GM19023 (cell line): ENCODE data around the gene UBASH3B.

Experiments
- ATAC-seq: cut with Tn5 transposase; IDR thresholded peaks from one replicate; pipeline ENCODE4 v1.9.1; 2021; ENCODE audit warnings: mild to moderate bottlenecking, moderate library complexity; ENCODE audit not compliant: unreplicated experiment

Gene UBASH3B

GRCh38 chr11:122706291-122707088 lies 51.0 kb downstream of the UBASH3B start:
- ATAC-seq = no peak

DNA sequence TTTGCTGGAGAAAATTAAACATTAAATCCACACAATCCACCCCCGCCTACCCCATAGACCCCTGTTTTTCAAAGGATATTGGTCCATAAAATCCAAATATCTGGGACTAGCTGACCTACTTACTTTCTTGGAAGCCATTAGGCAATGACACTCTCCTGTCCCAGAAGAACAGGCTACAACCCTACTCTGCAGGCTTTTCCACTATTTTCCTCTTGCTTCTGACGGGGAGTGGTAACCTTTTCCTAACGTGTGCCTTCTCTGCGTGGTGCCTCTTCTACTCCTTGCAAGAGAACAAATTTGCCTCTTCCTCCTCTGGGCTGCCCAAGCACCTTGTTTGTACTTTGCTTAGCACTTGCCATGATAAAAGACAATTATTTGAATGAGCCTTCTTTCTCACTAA lies 51.6 kb downstream of the UBASH3B start:
- no peak for ATAC-seq

- no peak for ATAC-seq
Observed at GRCh38 chr11:122707901-122708300, 52.4 kb downstream of the UBASH3B start.

GRCh38 chr11:122709039-122709760 lies 53.7 kb downstream of the UBASH3B start:
- ATAC-seq = no peak

DNA sequence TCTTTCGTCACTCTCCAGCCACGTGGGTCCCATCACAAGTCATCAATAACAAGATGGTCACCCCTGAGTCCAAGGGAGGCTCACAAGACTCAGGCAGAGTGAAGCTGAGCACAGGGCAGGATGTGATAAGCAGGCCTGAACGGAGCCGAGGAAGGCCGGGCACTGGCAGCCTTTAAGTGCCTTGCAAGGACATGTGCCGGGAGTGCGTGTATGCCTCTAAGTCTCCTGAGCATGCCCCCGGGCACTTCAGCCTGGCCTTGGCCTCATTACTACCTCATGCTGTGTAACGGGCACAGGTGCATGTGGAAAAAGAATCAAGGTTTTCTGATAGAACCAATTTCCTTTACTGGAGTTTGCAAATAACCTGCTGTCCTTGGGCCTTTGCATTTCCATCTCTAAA lies 55.8 kb downstream of the UBASH3B start:
- ATAC-seq = no peak

GRCh38 chr11:122711831-122712381 lies 56.4 kb downstream of the UBASH3B start:
- no peak for ATAC-seq

DNA sequence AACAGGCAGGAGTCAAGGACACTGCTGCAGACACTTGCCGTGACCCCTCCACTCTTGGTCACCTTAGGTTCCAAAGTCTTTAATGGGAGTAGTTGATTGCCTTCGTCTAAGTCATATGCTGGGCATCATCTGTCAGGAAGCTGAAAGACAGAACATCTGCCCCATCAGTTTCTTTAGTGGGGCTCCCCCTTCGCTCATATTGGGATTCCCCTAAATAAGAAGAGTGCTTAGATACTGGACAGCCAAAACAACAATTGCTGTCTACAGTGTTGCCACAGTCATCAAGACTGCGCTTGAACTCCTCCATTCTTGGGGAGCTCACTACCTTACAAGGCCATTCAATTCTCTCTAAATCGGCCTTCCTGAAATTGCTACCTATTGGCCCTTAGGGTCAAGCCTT lies 58.5 kb downstream of the UBASH3B start:
- ATAC-seq = peak; percentile 48

GRCh38 chr11:122714484-122714883 lies 59.0 kb downstream of the UBASH3B start:
- ATAC-seq = no peak

DNA sequence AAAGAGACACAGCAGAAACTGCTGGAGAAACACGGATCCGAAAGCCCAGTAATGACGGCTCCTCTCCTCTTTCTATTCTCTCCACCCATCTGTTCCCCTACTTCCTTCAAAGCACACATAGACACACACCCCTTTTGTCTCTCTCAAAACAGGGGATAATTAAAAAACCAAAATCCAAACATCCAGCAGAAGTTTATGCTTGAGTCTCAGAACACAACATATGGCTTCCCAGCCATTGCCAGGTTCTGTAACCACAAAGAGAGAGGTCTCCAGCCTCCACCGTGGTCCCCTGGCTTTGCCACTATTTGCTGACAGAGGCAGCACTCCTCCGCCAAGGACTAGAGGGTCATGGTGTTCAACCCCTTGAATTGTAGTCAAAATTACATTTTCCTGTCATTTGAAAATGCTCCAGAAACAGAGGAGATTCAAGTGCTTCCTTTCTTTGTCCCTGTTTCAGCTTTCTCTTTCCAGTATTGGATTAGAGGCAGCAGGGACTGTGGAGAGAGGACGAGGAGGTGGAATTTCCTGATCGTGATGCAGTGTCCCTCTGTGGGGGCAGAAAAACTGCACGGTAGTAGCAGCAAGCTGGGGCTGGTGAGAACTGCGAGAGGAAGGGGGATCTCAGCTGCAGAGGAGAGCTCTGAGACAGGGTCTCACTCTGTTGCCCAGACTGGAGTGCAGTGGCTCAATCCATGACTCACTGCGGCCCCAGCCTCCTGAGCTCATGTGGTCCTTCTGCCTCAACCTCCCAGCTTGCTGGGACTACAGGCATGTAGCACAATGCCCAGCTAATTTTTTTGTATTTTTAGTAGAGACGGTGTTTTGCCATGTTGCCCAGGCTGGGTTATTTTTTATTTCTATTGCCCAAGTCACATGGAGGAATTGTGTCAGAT lies 60.3 kb downstream of the UBASH3B start:
- ATAC-seq = no peak

DNA sequence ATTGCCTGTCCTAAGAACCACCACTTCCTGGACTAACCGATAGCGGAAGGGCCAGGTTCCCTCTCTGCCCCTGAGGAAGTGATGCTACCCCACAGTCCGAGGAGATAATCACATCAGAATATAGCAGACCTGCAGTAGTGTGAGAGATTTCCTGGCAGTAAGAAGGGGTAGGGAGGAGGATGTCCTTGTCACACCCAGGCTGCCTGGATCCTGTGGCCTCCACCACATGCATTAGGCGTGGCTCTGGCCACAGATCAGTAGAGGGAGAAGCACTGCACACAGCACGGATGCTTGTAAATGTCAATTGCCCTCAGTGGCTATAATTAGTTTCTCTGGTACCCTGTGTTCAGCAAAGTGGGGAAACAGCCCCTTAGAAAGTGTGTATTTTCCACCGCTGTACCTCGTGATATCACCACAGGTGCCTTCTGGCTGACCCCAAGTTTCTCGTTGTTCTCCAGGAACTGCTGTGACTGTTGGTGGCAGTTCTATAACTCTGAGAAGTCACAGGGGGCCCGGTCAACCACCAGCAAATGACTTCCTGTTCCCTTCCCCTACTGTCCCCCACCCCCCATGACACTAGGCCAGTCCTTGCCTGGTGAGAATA lies 61.8 kb downstream of the UBASH3B start:
- peak; percentile 74 for ATAC-seq

- no peak for ATAC-seq
Observed at GRCh38 chr11:122720107-122720881, 64.8 kb downstream of the UBASH3B start.

DNA sequence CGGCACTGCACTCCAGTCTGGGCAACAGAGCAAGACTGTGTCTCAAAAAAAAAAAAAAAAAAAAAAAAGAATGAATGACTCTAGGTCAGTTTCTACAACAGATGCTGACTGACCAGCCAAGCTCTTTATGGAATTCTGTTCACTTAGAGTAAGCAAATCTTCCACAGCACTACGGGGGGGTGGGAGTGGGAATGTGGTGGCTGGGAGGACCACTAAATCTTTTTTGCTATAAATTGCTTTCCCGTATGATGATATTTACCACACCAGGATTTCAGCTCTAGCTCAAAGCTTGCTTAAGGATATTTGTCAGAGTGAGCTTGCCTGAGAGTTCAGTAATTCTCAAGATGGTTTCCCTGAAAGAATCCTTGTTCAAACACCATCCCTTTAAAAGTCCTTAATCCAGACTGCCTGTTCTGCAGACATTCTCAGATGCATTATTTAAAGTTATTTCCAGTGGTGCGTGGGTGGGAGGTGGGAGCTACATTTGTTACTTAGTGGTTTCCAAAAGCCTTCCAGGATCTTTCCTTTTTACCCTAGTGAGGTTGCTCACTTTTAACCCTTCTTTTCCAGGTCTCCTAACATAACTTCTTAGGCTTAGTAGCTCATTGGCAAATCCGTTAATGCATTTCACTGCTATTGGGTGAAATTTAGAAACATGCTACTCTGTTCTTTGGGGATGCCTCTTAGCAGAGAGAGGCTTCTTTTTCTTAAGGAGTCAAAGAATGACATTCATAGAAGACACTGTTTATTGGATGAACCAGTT lies 65.9 kb downstream of the UBASH3B start:
- ATAC-seq = no peak

GRCh38 chr11:122721964-122722266 lies 66.4 kb downstream of the UBASH3B start:
- ATAC-seq = no peak

DNA sequence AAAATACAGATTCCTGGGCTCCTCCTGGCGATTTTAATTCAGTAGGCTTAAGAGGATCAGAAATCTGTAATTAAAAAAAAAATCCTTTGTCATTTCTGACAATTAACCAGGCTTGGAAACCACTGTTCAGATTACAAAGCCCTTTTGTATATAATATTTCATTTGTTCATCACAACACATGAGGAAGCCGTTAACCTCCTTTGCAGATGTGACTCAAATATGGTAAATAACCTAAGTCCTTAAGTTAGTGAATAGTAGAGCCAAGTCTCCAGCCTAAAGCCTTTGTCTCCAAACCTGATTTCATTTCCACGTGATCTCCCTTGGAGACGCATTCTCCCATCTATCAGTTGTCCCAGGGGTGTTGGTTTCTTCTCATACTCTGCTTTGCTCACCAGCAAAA lies 67.6 kb downstream of the UBASH3B start:
- ATAC-seq = no peak

DNA sequence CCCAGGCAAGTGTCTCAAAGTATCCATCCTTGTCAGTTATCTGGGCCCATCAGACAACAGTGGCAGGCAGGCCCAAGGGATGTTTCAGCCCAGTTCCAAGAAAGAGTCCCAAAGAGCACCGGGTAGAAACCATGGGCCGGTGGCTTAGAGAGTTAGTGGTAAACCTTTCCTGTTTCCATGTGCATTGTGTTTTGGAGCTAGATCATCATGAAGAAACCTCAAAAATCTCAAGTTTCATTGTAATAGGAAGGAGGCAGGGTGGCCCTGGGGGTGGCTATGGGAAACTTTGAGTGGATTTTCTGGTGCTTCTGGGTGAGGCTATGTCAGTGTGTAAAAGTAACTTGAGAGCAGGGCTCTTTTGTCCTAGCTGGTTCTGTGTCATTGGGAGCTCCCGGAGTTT lies 68.1 kb downstream of the UBASH3B start:
- no peak for ATAC-seq

DNA sequence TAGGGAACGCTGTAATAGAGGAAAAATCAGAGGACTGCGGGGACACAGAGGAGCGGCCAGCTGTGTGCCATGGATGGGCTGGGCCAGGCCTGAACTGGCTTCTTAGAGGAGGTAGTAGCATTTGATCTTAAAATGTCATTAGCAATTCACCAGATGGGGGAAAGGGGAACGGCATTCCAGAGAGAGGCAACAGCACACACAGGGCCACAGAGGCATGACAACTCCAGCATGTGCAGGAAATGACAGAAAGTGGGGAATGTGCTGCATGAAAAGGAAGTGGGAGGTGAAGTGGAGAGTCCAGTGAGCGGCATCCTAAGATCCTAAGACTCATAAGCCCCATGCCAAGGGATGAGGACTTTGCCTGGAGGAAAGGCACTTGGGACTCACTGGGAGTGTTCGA lies 69.0 kb downstream of the UBASH3B start:
- ATAC-seq = no peak

- no peak for ATAC-seq
Observed at GRCh38 chr11:122726028-122726427, 70.5 kb downstream of the UBASH3B start.

DNA sequence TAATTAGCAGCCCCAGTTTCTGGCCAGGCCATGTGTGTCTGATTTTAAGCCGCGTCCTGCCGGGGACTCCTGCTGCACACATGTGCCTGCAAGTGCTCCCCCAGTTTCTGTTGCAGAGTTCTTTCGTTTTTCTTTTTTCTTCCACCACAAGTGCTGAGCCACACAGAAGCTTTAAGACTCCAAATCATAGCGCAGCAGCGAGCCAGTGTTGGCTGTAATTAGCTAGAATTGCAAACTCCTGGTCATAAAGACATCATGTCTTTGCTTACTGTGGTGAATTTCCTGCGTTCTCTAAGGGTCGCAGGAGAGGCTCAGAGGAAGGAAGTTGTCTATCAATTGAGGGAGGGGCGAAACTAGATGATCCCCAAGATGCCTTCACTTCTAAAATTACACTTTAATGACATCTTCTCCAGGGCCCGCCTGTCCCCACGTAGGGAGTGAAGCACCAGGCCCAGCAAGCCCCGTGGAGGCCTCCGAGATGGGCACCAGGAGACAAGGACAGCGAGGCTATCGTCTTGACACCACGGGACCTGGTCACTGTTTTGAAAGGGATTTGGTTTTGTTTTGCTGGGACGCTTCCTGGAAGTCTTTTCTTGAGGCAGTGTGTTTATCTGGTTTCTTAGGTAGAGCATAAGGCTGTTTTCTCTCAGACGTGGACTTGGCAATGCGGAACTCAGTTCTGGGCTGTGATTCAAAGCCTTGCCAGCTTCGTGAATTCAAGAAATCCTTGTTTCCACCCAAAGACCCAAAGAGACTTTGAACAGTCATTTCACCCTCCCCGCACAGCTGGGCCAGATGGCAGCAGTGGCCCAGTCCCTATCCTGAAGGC lies 71.8 kb downstream of the UBASH3B start:
- peak; percentile 72 for ATAC-seq
